ENCODE data around the gene GALNTL6. TPM values are rescaled to one million over a fixed set of nuclear protein-coding genes. Genes with fewer than 3 reads are reported as not detected.

Gene GALNTL6
- total and polyA plus RNA-seq, 8 donors: 0.13 to 0.41 (median 0.21) TPM; not detected in 4

DNA sequence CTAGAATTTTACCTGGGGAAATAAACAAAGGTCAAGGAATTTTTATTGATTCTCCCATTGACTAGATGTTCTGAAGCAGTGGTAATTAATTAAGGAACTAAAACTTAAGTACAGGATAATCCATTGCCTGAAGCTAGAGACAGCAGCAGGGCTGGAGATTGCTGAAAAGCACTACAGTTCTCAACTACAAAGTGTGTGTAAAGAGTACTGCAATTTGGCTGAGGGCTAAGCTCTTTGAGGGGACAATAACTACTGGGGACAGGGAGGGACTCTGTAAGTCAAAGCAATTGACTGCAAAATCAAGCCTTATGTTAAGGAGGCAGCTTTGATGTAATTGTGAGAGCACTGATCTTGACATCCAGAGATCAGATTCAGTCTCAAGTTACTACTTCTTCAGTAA lies 260.4 kb downstream of the GALNTL6 start:
- Histone ChIP-seq H3K27ac (no peak overlapping the region), H3K9me3 (no peaks in the 10 kb centered on the region), H3K4me1 (no peaks in the 10 kb centered on the region), H3K27me3 (no peaks in the 10 kb centered on the region), H3K4me3 (no peak overlapping the region), H3K36me3 (no peaks in the 10 kb centered on the region)
- TF ChIP-seq, protein P1, sequence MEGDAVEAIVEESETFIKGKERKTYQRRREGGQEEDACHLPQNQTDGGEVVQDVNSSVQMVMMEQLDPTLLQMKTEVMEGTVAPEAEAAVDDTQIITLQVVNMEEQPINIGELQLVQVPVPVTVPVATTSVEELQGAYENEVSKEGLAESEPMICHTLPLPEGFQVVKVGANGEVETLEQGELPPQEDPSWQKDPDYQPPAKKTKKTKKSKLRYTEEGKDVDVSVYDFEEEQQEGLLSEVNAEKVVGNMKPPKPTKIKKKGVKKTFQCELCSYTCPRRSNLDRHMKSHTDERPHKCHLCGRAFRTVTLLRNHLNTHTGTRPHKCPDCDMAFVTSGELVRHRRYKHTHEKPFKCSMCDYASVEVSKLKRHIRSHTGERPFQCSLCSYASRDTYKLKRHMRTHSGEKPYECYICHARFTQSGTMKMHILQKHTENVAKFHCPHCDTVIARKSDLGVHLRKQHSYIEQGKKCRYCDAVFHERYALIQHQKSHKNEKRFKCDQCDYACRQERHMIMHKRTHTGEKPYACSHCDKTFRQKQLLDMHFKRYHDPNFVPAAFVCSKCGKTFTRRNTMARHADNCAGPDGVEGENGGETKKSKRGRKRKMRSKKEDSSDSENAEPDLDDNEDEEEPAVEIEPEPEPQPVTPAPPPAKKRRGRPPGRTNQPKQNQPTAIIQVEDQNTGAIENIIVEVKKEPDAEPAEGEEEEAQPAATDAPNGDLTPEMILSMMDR (IDR thresholded peaks at IDR 0.05): no peak
- no peak for DNase-seq
- ATAC-seq: no peak
- FAIRE-seq: no peak
- intact Hi-C loops (cut with DNase I): no loop called here

DNA sequence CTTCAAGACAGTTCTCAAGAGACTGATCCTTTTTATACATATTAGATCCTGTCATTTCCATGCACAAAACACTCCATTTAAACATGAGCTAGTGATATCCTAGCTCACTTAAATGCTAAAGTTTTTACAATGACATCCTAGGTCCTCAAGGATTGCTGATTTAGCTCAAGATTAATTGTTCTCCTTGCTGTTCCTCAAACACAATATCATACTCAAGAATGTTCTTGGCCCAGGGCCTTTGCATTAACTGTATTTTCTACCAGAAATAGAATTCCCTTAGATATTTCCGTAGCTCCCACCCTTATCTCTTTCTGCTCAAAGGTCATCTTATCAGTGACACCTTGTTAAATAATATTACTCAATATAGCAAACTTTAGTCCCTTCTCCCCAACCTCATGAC lies 270.1 kb downstream of the GALNTL6 start:
- no peaks in the 10 kb centered on the region for H3K9me3 ChIP-seq
- H3K36me3 ChIP-seq: no peaks in the 10 kb centered on the region
- no peak overlapping the region for H3K27ac ChIP-seq
- no peak for DNase-seq
- no peaks in the 10 kb centered on the region for H3K27me3 ChIP-seq
- TF ChIP-seq, protein P1 (IDR thresholded peaks at IDR 0.05): no peak
- no peak overlapping the region for H3K4me3 ChIP-seq
- intact Hi-C loops (cut with DNase I): no loop called here
- WGBS, 2 donors: 10 to 16% methylated on average over 1 of the region's 1 CpG
- no peak for ATAC-seq
- FAIRE-seq: no peak
- H3K4me1 ChIP-seq: no peaks in the 10 kb centered on the region

DNA sequence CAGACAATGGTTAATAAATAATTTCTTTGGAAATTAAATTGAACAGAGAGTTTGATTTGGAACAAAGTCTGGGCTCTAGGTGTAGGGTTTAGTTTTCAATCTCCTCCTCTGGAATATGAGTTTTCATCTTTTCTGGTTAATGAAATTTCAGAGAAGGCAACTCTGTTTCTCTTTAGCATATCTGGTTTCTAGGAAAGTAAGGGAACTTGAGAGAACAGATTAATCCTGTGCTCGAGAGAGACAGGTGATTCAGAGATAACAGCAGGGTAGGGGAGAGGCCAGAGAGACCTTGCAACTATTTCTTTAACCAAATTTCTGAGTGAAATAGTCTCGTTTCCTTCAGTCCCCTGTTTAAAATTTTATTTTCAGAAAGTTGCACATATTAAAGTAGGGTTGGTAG lies 275.4 kb downstream of the GALNTL6 start:
- 11 to 24% methylated on average over 2 of the region's 2 CpGs for WGBS, 2 donors
- ATAC-seq (no peak), FAIRE-seq (no peak), DNase-seq (no peak)
- intact Hi-C loops (cut with DNase I): no loop called here
- Histone ChIP-seq H3K4me1 (no peaks in the 10 kb centered on the region), H3K4me3 (no peak overlapping the region), H3K36me3 (no peaks in the 10 kb centered on the region), H3K9me3 (no peaks in the 10 kb centered on the region), H3K27ac (no peak overlapping the region), H3K27me3 (no peaks in the 10 kb centered on the region)
- TF ChIP-seq, protein P1 (IDR thresholded peaks at IDR 0.05): no peak

DNA sequence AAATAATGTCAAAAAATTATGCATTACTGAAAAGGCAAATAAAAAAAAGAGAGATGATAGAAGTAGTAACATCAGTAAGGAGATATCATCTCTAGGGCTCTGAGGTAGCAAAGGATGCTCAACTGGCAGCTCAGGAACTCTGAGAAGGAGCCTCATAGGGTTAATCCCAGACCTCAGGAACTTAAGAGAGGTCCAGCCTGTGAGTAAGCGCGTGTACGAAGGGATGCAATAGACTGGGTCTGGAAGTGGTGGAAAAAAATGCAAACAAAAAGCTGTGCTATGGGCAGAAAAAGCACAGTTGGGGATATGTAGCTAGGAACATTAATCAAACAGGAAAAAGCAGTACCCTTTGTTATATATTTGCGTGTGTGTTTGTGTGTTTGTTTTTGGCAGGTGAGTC lies 282.0 kb downstream of the GALNTL6 start:
- TF ChIP-seq, protein P1 (IDR thresholded peaks at IDR 0.05): no peak
- no peak for FAIRE-seq

DNA sequence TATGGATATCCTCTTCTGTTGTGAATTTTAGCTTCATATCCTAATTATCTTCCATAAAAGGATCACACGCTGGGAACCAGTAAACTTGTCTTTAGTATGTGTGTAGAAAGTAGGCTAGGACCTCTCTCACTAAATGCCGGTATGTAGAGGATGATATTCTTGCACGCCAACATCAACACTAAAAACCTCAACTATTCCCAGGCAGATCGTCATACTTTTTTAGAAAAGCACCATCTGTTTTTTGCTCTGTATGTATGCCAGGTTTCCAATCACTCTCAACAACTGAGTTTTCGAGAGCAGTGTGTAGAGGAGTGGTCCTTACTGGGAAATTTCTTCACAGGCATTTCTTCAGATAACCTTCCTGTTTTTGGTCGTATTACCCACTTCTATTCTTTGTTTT lies 283.6 kb downstream of the GALNTL6 start:
- Histone ChIP-seq H3K4me3 (no peak overlapping the region), H3K36me3 (no peaks in the 10 kb centered on the region), H3K9me3 (no peaks in the 10 kb centered on the region), H3K27ac (no peak overlapping the region), H3K4me1 (no peaks in the 10 kb centered on the region), H3K27me3 (no peaks in the 10 kb centered on the region)
- FAIRE-seq (no peak), DNase-seq (no peak), ATAC-seq (no peak)
- TF ChIP-seq, protein P1 (IDR thresholded peaks at IDR 0.05): no peak
- WGBS, 2 donors: 64 to 77% methylated on average over 6 of the region's 6 CpGs
- intact Hi-C loops (cut with DNase I): no loop called here

More for the DNA sequence above, 282.0 kb downstream of the GALNTL6 start:
- no peaks in the 10 kb centered on the region for H3K27me3 ChIP-seq
- no peaks in the 10 kb centered on the region for H3K9me3 ChIP-seq
- WGBS, 2 donors: 38 to 43% methylated on average over 4 of the region's 4 CpGs
- no peak overlapping the region for H3K4me3 ChIP-seq
- ATAC-seq (no peak), DNase-seq (no peak)
- no peak overlapping the region for H3K27ac ChIP-seq
- intact Hi-C loops (cut with DNase I): no loop called here
- H3K4me1 ChIP-seq: no peaks in the 10 kb centered on the region
- H3K36me3 ChIP-seq: no peaks in the 10 kb centered on the region

Measured in pancreas (tissue), 10 donors.